ENCODE data around the gene LRRC57. TPM values are rescaled to one million over a fixed set of nuclear protein-coding genes. Genes with fewer than 3 reads are reported as not detected.

LRRC57 gene
- total RNA-seq, 1 donor from 2014 or later, result 14.0 TPM

DNA sequence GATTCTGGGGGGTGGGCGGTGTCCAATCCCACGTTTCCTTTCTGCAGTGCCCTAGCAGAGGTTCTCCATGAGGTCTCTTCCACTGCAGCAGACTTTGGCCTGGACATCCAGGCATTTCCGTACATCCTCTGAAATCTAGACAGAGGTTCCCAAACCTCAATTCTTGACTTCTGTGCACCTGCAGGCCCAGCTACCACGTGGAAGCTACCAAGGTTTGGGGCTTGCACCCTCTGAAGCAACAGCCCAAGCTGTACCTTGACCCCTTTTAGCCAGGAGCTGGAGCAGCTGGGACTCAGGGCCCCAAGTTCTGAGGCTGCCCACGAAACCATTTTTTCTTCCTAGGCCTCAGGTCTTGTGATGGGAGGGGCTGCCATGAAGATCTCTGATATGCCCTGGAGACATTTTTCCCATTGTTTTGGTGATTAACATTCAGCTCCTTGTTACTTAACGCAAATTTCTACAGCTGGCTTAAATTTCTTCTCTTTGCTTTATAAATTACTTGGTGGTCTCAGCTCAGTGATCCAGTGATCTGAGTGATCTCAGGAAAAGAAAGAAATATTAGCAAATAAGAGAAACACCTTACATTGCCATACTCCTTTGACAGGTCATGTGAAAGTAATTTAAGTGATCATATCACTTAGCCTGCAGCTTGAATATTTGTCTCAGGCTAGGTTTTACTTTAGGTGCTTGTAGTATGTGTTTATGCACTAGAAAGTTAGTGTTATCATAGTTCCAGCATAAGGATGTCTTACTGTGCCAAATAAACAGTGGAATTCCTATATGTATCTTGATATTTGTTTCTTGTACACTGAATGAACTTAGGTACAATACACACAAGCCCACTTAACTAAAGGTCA, 50.2 kb downstream of the LRRC57 start:
- intact Hi-C loops (cut with micrococcal nuclease), result no loop called here

DNA sequence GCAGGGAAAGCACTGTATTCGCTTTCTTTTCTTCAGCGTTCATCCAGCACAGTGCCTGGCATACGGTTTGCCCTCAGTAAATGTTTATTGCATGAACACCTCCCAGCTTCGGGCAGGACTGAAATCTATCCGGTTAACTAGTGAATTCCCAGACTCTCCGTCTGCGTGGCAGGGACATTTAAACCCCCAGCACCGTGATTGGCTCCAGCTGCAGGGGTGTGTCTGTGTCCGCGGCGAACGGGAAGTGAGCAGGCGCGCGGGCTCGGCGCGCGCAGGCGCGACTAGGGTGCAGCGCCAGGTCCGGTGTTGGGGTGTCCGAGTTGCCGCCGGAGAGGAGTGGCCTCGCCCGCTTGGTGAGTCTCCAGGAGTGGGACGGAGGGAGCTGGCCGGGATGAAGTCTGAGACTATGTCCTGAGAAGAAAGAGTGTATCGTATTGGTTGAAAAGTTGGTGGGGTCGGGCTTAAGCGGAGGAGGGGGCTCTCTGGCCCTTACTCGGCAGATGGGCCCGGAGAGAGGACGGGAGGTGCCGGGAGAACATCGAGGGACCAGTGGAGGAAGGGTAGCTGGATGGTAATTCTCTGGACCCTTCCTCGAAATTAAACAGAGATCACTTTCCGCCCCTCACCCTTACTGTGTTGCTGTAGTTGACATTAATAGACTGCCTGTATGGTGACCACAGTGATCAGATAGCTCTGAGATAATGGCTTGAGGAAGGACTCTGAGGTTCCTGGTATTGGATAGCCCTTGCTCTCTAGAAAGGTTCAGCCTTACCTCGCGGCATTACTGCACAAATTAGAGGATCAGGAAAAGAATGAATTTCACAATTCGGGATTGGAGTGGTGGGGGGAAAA, 53.0 kb downstream of the LRRC57 start, which contains the start of gene SNAP23:
TSS of gene SNAP23 (plus strand) at position 274 of the 852 bp plus-strand sequence. CDS start 16,213 bp downstream, outside the sequence.
- ATAC-seq, result peak; percentile 94

More for the DNA sequence above, 50.2 kb downstream of the LRRC57 start:
- no peak for DNase-seq
- ATAC-seq, result no peak

GRCh38 chr15:42494998-42495360, 53.6 kb downstream of the LRRC57 start:
- DNase-seq (no peak), ATAC-seq (peak; percentile 41)
- intact Hi-C loops (cut with micrococcal nuclease), result no loop called here

More for the DNA sequence above, 53.0 kb downstream of the LRRC57 start, which contains the start of gene SNAP23:
- peak; percentile 95 for DNase-seq
- intact Hi-C loops (cut with micrococcal nuclease), result no loop called here

DNA sequence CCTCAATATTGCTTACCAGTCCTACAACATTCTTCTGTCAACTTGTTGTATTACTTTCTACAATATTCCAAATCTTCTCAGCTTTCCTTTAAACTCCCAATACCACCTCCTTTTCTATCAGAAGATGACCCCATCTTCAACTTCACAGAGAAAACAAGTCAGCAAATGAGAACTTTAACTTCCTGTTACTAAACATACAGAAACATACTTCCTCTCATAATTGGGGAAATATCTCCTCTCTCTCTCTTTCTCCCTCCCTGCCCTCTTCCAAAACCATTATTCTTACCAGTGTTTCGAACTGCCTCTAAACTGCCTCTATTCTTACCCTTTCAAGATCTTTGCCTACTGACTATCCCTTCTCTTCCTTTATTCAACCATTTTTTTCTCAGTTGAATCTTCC, 54.9 kb downstream of the LRRC57 start:
- intact Hi-C loops (cut with micrococcal nuclease), result no loop called here
- DNase-seq (no peak), ATAC-seq (no peak)

- intact Hi-C loops (cut with micrococcal nuclease), result no loop called here
- ATAC-seq (peak; percentile 6), DNase-seq (no peak)
Observed at GRCh38 chr15:42491539-42492225, 56.9 kb downstream of the LRRC57 start.

DNA sequence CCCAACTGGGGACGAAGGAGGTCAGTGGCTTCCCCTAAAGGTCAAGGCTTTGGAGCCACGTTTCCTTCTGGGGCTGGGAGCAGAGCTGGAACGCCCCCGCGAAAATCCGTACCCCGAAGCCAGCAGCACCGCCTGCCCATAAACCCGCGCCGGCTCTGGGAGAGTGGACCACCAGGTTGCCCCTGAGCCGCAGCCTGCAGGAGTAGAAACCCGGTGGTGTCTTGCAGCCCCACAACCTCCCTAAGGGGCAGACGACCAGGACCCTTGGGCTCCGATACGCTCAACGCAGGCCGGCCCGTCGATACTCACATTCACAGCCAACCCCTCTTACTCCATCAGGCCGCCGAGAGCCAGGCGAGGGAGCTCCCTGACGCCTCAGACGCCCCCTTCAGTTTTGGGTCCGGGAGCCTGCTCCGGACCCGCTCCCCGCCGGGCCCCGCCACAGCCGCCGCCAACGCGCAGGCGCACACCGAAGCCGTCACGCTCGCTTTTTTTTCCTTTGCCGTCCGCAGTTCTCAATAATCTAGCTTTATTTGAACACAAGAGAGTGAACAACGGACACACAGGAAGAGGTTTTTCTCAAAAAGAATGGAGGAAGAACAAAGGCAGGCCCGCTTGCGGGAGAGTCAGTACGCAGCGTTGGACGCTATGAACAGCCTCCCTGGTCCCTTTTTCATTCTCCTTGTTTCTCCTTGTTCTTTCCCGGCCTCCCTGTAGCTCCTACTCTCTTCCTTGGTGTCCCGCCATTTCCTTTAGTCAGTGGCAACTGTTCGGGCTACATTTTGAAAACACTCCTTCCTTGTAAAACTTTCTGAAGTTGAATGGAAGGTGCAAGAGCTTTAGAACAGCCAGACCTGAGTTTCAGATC, 57.7 kb downstream of the LRRC57 start, which contains the start of gene ZNF106:
TSS of gene ZNF106 (minus strand) at position 471 of the 868 bp plus-strand sequence. CDS start 18,852 bp downstream, outside the sequence.
- peak; percentile 72 for ATAC-seq
- intact Hi-C loops (cut with micrococcal nuclease), result no loop called here
- DNase-seq, result peak; percentile 90

DNA sequence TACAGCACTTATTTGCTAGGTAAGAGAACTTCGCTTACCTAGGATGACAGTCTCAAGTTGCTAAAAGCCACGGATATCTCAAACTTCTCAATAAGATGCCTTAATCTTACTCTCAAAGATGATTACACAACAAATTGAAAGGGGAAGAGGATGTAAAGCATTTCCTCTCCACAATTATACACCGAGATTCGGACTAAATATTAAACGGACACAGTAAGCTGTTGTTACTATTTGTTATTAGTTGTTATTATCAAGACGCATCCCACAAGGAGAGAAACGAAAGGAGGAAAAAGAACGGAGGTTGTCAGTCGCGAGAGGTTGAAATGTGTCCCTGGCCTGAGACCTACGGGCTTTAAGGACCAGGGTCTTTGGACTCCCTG, 58.3 kb downstream of the LRRC57 start:
- intact Hi-C loops (cut with micrococcal nuclease), result no loop called here
- ATAC-seq (no peak), DNase-seq (no peak)

Other genes starting within 250 kb of the LRRC57 start
- 3.8 TPM for gene CAPN3, start 189.3 kb downstream of the LRRC57 start, total RNA-seq
- gene ZNF106, start 57.7 kb downstream of the LRRC57 start, total RNA-seq, result 558 TPM
- gene SNAP23, start 53.2 kb downstream of the LRRC57 start, total RNA-seq, result 23.8 TPM
- 12.2 TPM for gene HAUS2, start within 50 bp of the LRRC57 start, total RNA-seq
- 6.9 TPM for gene STARD9, start 26.8 kb upstream of the LRRC57 start, total RNA-seq
- gene CDAN1, start 188.3 kb upstream of the LRRC57 start, total RNA-seq, result 4.8 TPM